HepG2 (cell line): ENCODE measurements around the gene ZNF684. TPM values are rescaled to one million over a fixed set of nuclear protein-coding genes. Genes with fewer than 3 reads are reported as not detected.

ENCODE experiments used
- ATM ChIP-seq: fragments of 450-650 bp; IDR thresholded peaks from 2 replicates; pipeline ENCODE4 v1.7.1; 2017; ENCODE audit warnings: mild to moderate bottlenecking, borderline replicate concordance
- GTF3A ChIP-seq: sonication (generic); formaldehyde crosslinking; conservative IDR thresholded peaks from 2 replicates; pipeline ENCODE4 v1.4.0; 2020; ENCODE audit warnings: mild to moderate bottlenecking, missing genetic modification reagents
- PCBP1 ChIP-seq: fragments of 200-400 bp; formaldehyde crosslinking; IDR thresholded peaks from 2 replicates; pipeline ENCODE4 v1.6.1; 2017; ENCODE audit warnings: mild to moderate bottlenecking, low read depth, low read length, borderline replicate concordance
- SAFB2 ChIP-seq: sonication (generic); formaldehyde crosslinking; IDR thresholded peaks from 2 replicates; pipeline ENCODE4 v1.5.1; 2020; ENCODE audit warnings: missing genetic modification reagents, low read depth, mild to moderate bottlenecking, borderline replicate concordance
- SKI ChIP-seq: fragments of 450-650 bp; IDR thresholded peaks from one replicate; pipeline ENCODE4 v1.6.1; 2018; ENCODE audit warnings: mild to moderate bottlenecking; ENCODE audit not compliant: partially characterized antibody
- ZFP62 ChIP-seq: sonication (generic); formaldehyde crosslinking; IDR thresholded peaks from 2 replicates; pipeline ENCODE4 v1.4.0; 2020; ENCODE audit warnings: missing genetic modification reagents
- ZFP82 ChIP-seq: sonication (generic); formaldehyde crosslinking; IDR thresholded peaks from 2 replicates; pipeline ENCODE4 v1.5.1; 2020; ENCODE audit warnings: mild to moderate bottlenecking, missing genetic modification reagents, borderline replicate concordance
- ZMYM2 ChIP-seq: sonication (generic); formaldehyde crosslinking; IDR thresholded peaks from 2 replicates; pipeline ENCODE4 v1.8.0; 2022; ENCODE audit warnings: mild to moderate bottlenecking, missing genetic modification reagents
- ZNF354B ChIP-seq: sonication (generic); formaldehyde crosslinking; IDR thresholded peaks from 2 replicates; pipeline ENCODE4 v1.8.0; 2022; ENCODE audit warnings: mild to moderate bottlenecking, missing genetic modification reagents
- ZNF569 ChIP-seq: sonication (generic); formaldehyde crosslinking; IDR thresholded peaks from 2 replicates; pipeline ENCODE4 v1.5.0; 2020; ENCODE audit warnings: mild to moderate bottlenecking, missing genetic modification reagents, moderate library complexity, borderline replicate concordance
- ZNF616 ChIP-seq: sonication (generic); formaldehyde crosslinking; IDR thresholded peaks from 2 replicates; pipeline ENCODE4 v1.5.0; 2020; ENCODE audit warnings: low read depth, mild to moderate bottlenecking, missing genetic modification reagents
- ZNF709 ChIP-seq: sonication (generic); formaldehyde crosslinking; IDR thresholded peaks from 2 replicates; pipeline ENCODE4 v1.5.0; 2020; ENCODE audit warnings: mild to moderate bottlenecking, missing genetic modification reagents
- polyA plus RNA-seq, 8 experiments: library from polyadenylated mRNA; depleted of rRNA in 3 of 8; stranded (reverse) in 7 of 8; unstranded in 1 of 8; fragments of >200 nt; fragmentation: Illumina TruSeq in 4 of 8; extraction: Trizol in 4 of 8; gene quantifications; 2 replicates each; pipeline versions ENCODE4 v1.2.1 to v1.2.3, GENCODE V29; 2011 to 2016; ENCODE audit warnings: low read depth in 4 of 8, missing spikeins in 1 of 8, mixed read lengths in 1 of 8; ENCODE audit not compliant: insufficient read depth in 1 of 8
- total RNA-seq, 5 experiments: library from RNA; depleted of rRNA; stranded (reverse); fragments of >200 nt; fragmentation: Illumina TruSeq; extraction: Trizol; gene quantifications; 2 replicates each; pipeline ENCODE4 v1.2.3, GENCODE V29; 2016; ENCODE audit warnings: low read depth in 1 of 5
- TF ChIP-seq, protein P1 (sequence below): sonication (generic); formaldehyde crosslinking; IDR thresholded peaks from 2 replicates; pipeline ENCODE4 v1.5.0; 2020; ENCODE audit warnings: missing genetic modification reagents
- TF ChIP-seq, protein P2 (sequence below): IDR thresholded peaks from 2 replicates; pipeline ENCODE4 v1.6.1; 2016; ENCODE audit warnings: missing compliant biosample characterization, missing genetic modification reagents, borderline replicate concordance
- TF ChIP-seq, protein P3 (sequence below): sonication (generic); formaldehyde crosslinking; conservative IDR thresholded peaks from 2 replicates; pipeline ENCODE4 v1.4.0; 2020; ENCODE audit warnings: missing genetic modification reagents
- TF ChIP-seq, protein P4 (sequence below): sonication (generic); formaldehyde crosslinking; IDR thresholded peaks from 2 replicates; pipeline ENCODE4 v1.4.0; 2020; ENCODE audit warnings: missing genetic modification reagents, borderline replicate concordance
- TF ChIP-seq, protein P5 (sequence below): sonication (generic); formaldehyde crosslinking; conservative IDR thresholded peaks from 2 replicates; pipeline ENCODE4 v1.4.0; 2020; ENCODE audit warnings: missing genetic modification reagents
- TF ChIP-seq, protein P6 (sequence below): sonication (generic); formaldehyde crosslinking; IDR thresholded peaks from 2 replicates; pipeline ENCODE4 v1.5.0; 2020; ENCODE audit warnings: missing genetic modification reagents

Gene ZNF684
- total and polyA plus RNA-seq, 2 of the 13 experiments (the other 11 are each of a cell fraction or from before 2014, with no cell fraction given) = 6.5 to 15.2 TPM

DNA sequence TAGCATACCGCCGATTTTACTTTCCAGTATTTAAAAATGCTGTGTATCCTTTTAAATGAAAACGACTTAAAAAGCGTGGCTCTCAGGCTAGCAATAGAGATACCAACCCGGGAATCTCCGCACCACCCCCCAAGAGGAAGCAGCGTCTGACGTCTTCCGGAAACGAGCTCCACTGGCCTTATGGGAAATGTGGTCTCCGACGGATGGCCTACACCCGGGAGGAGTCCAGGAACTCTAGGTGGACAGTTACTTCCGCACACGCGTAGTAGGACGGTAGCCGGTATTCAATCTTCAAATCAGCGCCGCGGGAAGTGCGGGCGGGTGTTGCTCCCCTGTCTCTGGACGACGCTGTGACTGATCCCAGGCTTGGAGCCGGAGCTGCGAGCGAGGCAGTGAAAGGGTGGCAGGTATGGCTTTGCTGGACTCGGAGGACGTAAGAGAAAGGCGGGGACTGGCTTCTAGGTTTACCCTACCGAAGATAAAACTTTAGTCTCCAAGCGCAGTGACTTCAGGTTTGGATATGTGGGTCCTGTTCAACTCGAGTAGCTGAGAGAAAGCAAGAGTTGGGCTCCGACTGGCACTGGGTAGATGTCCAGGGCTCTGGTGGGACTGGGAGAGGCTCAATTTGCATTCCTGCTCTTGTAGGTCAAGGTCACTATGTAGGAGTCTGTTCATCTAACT is at the start of gene ZNF684 (continued):
- TF ChIP-seq, protein P1, sequence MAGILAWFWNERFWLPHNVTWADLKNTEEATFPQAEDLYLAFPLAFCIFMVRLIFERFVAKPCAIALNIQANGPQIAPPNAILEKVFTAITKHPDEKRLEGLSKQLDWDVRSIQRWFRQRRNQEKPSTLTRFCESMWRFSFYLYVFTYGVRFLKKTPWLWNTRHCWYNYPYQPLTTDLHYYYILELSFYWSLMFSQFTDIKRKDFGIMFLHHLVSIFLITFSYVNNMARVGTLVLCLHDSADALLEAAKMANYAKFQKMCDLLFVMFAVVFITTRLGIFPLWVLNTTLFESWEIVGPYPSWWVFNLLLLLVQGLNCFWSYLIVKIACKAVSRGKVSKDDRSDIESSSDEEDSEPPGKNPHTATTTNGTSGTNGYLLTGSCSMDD (CRISPR knock-in tag) = no peak
- TF ChIP-seq, protein P2, sequence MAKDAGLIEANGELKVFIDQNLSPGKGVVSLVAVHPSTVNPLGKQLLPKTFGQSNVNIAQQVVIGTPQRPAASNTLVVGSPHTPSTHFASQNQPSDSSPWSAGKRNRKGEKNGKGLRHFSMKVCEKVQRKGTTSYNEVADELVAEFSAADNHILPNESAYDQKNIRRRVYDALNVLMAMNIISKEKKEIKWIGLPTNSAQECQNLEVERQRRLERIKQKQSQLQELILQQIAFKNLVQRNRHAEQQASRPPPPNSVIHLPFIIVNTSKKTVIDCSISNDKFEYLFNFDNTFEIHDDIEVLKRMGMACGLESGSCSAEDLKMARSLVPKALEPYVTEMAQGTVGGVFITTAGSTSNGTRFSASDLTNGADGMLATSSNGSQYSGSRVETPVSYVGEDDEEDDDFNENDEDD (CRISPR knock-in tag) = peak; percentile 95
- TF ChIP-seq ZFP82 (CRISPR knock-in tag) (no peak), GTF3A (no peak), ZFP62 (no peak), SAFB2 (CRISPR knock-in tag) (peak; percentile 59; the same call in 1 of the 2 replicates), ZNF709 (CRISPR knock-in tag) (peak; percentile 53; the same call in 1 of the 2 replicates), ZNF354B (CRISPR knock-in tag) (no peak), ZNF569 (CRISPR knock-in tag) (no peak), ZMYM2 (CRISPR knock-in tag) (peak; percentile 81; the same call in 1 of the 2 replicates), SKI (no peak), ATM (no peak), PCBP1 (no peak), ZNF616 (no peak)
- TF ChIP-seq, protein P3, sequence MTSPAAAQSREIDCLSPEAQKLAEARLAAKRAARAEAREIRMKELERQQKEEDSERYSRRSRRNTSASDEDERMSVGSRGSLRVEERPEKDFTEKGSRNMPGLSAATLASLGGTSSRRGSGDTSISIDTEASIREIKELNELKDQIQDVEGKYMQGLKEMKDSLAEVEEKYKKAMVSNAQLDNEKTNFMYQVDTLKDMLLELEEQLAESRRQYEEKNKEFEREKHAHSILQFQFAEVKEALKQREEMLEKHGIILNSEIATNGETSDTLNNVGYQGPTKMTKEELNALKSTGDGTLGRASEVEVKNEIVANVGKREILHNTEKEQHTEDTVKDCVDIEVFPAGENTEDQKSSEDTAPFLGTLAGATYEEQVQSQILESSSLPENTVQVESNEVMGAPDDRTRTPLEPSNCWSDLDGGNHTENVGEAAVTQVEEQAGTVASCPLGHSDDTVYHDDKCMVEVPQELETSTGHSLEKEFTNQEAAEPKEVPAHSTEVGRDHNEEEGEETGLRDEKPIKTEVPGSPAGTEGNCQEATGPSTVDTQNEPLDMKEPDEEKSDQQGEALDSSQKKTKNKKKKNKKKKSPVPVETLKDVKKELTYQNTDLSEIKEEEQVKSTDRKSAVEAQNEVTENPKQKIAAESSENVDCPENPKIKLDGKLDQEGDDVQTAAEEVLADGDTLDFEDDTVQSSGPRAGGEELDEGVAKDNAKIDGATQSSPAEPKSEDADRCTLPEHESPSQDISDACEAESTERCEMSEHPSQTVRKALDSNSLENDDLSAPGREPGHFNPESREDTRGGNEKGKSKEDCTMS (CRISPR knock-in tag) = no peak
- TF ChIP-seq, protein P4, sequence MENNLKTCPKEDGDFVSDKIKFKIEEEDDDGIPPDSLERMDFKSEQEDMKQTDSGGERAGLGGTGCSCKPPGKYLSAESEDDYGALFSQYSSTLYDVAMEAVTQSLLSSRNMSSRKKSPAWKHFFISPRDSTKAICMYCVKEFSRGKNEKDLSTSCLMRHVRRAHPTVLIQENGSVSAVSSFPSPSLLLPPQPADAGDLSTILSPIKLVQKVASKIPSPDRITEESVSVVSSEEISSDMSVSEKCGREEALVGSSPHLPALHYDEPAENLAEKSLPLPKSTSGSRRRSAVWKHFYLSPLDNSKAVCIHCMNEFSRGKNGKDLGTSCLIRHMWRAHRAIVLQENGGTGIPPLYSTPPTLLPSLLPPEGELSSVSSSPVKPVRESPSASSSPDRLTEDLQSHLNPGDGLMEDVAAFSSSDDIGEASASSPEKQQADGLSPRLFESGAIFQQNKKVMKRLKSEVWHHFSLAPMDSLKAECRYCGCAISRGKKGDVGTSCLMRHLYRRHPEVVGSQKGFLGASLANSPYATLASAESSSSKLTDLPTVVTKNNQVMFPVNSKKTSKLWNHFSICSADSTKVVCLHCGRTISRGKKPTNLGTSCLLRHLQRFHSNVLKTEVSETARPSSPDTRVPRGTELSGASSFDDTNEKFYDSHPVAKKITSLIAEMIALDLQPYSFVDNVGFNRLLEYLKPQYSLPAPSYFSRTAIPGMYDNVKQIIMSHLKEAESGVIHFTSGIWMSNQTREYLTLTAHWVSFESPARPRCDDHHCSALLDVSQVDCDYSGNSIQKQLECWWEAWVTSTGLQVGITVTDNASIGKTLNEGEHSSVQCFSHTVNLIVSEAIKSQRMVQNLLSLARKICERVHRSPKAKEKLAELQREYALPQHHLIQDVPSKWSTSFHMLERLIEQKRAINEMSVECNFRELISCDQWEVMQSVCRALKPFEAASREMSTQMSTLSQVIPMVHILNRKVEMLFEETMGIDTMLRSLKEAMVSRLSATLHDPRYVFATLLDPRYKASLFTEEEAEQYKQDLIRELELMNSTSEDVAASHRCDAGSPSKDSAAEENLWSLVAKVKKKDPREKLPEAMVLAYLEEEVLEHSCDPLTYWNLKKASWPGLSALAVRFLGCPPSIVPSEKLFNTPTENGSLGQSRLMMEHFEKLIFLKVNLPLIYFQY = no peak; the same call in 1 of the 2 replicates
- TF ChIP-seq, protein P5, sequence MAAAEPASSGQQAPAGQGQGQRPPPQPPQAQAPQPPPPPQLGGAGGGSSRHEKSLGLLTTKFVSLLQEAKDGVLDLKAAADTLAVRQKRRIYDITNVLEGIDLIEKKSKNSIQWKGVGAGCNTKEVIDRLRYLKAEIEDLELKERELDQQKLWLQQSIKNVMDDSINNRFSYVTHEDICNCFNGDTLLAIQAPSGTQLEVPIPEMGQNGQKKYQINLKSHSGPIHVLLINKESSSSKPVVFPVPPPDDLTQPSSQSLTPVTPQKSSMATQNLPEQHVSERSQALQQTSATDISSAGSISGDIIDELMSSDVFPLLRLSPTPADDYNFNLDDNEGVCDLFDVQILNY (CRISPR knock-in tag) = peak; percentile 86; the same call in 1 of the 2 replicates
- TF ChIP-seq, protein P6, sequence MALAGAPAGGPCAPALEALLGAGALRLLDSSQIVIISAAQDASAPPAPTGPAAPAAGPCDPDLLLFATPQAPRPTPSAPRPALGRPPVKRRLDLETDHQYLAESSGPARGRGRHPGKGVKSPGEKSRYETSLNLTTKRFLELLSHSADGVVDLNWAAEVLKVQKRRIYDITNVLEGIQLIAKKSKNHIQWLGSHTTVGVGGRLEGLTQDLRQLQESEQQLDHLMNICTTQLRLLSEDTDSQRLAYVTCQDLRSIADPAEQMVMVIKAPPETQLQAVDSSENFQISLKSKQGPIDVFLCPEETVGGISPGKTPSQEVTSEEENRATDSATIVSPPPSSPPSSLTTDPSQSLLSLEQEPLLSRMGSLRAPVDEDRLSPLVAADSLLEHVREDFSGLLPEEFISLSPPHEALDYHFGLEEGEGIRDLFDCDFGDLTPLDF = 0 out of 2 replicates have a peak, but pooled peaks have one; percentile 7
